ENCODE data around the gene SPPL3. TPM values are rescaled to one million over a fixed set of nuclear protein-coding genes. Genes with fewer than 3 reads are reported as not detected.

Gene SPPL3
- total RNA-seq, 1 donor = 10.9 TPM

GRCh38 chr12:120851444-120851843 is 52.7 kb downstream of the SPPL3 start:
- H3K36me3 ChIP-seq (ENCODE audit: insufficient read depth, low read length) = no peaks in the 10 kb centered on the region
- no peak overlapping the region for H3K4me2 ChIP-seq (ENCODE audit: insufficient read depth, low read length)
- H3K9me3 ChIP-seq (ENCODE audit: low read depth, low read length) = no peaks in the 10 kb centered on the region
- no peak overlapping the region for H2AFZ ChIP-seq (ENCODE audit: low read length)
- H3K4me3 ChIP-seq (ENCODE audit: insufficient read depth, low read length) = no peak overlapping the region
- H4K20me1 ChIP-seq (ENCODE audit: insufficient read depth, low read length) = peaks cover 54% of the 10 kb centered on the region
- no peak overlapping the region for H3K27ac ChIP-seq (ENCODE audit: low read depth, low read length)
- no peaks in the 10 kb centered on the region for H3K27me3 ChIP-seq (ENCODE audit: insufficient read depth, low read length)
- no peak for DNase-seq (ENCODE audit: insufficient read length, low spot score, missing footprints)
- peaks cover 47% of the 10 kb centered on the region for H3K79me2 ChIP-seq (ENCODE audit: insufficient read depth, low read length)
- no peak for TF ChIP-seq CTCF (IDR thresholded peaks at IDR 0.05; ENCODE audit: extremely low read depth, low read depth, low read length)
- peaks cover 21% of the 10 kb centered on the region for H3K4me1 ChIP-seq (ENCODE audit: insufficient read depth, low read length)

GRCh38 chr12:120849765-120850164 is 54.4 kb downstream of the SPPL3 start:
- Histone ChIP-seq H3K9me3 (ENCODE audit: low read depth, low read length) (no peaks in the 10 kb centered on the region), H3K27ac (ENCODE audit: low read depth, low read length) (no peak overlapping the region), H3K36me3 (ENCODE audit: insufficient read depth, low read length) (no peaks in the 10 kb centered on the region), H2AFZ (ENCODE audit: low read length) (no peak overlapping the region), H3K27me3 (ENCODE audit: insufficient read depth, low read length) (no peaks in the 10 kb centered on the region), H3K4me2 (ENCODE audit: insufficient read depth, low read length) (no peak overlapping the region), H4K20me1 (ENCODE audit: insufficient read depth, low read length) (peaks cover 56% of the 10 kb centered on the region), H3K79me2 (ENCODE audit: insufficient read depth, low read length) (peaks cover 49% of the 10 kb centered on the region), H3K4me1 (ENCODE audit: insufficient read depth, low read length) (peaks cover 19% of the 10 kb centered on the region), H3K4me3 (ENCODE audit: insufficient read depth, low read length) (no peak overlapping the region)
- no peak for DNase-seq (ENCODE audit: insufficient read length, low spot score, missing footprints)
- no peak for TF ChIP-seq CTCF (IDR thresholded peaks at IDR 0.05; ENCODE audit: extremely low read depth, low read depth, low read length)

- H3K4me2 ChIP-seq (ENCODE audit: insufficient read depth, low read length) = no peak overlapping the region
- no peaks in the 10 kb centered on the region for H3K9me3 ChIP-seq (ENCODE audit: low read depth, low read length)
- H3K27me3 ChIP-seq (ENCODE audit: insufficient read depth, low read length) = no peaks in the 10 kb centered on the region
- no peak for TF ChIP-seq CTCF (IDR thresholded peaks at IDR 0.05; ENCODE audit: extremely low read depth, low read depth, low read length)
- peaks cover 62% of the 10 kb centered on the region for H4K20me1 ChIP-seq (ENCODE audit: insufficient read depth, low read length)
- no peaks in the 10 kb centered on the region for H3K36me3 ChIP-seq (ENCODE audit: insufficient read depth, low read length)
- peaks cover 11% of the 10 kb centered on the region for H3K4me1 ChIP-seq (ENCODE audit: insufficient read depth, low read length)
- no peak overlapping the region for H2AFZ ChIP-seq (ENCODE audit: low read length)
- H3K4me3 ChIP-seq (ENCODE audit: insufficient read depth, low read length) = no peak overlapping the region
- no peak overlapping the region for H3K27ac ChIP-seq (ENCODE audit: low read depth, low read length)
- no peak for DNase-seq (ENCODE audit: insufficient read length, low spot score, missing footprints)
- peaks cover 53% of the 10 kb centered on the region for H3K79me2 ChIP-seq (ENCODE audit: insufficient read depth, low read length)
Observed at GRCh38 chr12:120847814-120848213, 56.3 kb downstream of the SPPL3 start.

- no peak overlapping the region for H2AFZ ChIP-seq (ENCODE audit: low read length)
- H3K4me2 ChIP-seq (ENCODE audit: insufficient read depth, low read length) = no peak overlapping the region
- no peak overlapping the region for H3K4me3 ChIP-seq (ENCODE audit: insufficient read depth, low read length)
- TF ChIP-seq CTCF (IDR thresholded peaks at IDR 0.05; ENCODE audit: extremely low read depth, low read depth, low read length) = no peak
- no peaks in the 10 kb centered on the region for H3K9me3 ChIP-seq (ENCODE audit: low read depth, low read length)
- H4K20me1 ChIP-seq (ENCODE audit: insufficient read depth, low read length) = peaks cover 67% of the 10 kb centered on the region
- H3K79me2 ChIP-seq (ENCODE audit: insufficient read depth, low read length) = peaks cover 56% of the 10 kb centered on the region
- DNase-seq (ENCODE audit: insufficient read length, low spot score, missing footprints) = no peak
- H3K36me3 ChIP-seq (ENCODE audit: insufficient read depth, low read length) = no peaks in the 10 kb centered on the region
- no peak overlapping the region for H3K27ac ChIP-seq (ENCODE audit: low read depth, low read length)
- no peaks in the 10 kb centered on the region for H3K27me3 ChIP-seq (ENCODE audit: insufficient read depth, low read length)
- H3K4me1 ChIP-seq (ENCODE audit: insufficient read depth, low read length) = peaks cover 11% of the 10 kb centered on the region
Observed at GRCh38 chr12:120847392-120847791, 56.8 kb downstream of the SPPL3 start.

All from osteoblast (primary cell).